GM12873 (cell line): ENCODE measurements around the gene ISLR.

Experiments used
- TF ChIP-seq, protein P1 (sequence below): IDR thresholded peaks from 2 replicates; pipeline ENCODE4 v1.5.1; 2012; ENCODE audit warnings: low read depth, mild to moderate bottlenecking, moderate library complexity, low read length, control low read depth; ENCODE audit not compliant: insufficient read depth; ENCODE audit errors: missing control alignments

Gene ISLR

DNA sequence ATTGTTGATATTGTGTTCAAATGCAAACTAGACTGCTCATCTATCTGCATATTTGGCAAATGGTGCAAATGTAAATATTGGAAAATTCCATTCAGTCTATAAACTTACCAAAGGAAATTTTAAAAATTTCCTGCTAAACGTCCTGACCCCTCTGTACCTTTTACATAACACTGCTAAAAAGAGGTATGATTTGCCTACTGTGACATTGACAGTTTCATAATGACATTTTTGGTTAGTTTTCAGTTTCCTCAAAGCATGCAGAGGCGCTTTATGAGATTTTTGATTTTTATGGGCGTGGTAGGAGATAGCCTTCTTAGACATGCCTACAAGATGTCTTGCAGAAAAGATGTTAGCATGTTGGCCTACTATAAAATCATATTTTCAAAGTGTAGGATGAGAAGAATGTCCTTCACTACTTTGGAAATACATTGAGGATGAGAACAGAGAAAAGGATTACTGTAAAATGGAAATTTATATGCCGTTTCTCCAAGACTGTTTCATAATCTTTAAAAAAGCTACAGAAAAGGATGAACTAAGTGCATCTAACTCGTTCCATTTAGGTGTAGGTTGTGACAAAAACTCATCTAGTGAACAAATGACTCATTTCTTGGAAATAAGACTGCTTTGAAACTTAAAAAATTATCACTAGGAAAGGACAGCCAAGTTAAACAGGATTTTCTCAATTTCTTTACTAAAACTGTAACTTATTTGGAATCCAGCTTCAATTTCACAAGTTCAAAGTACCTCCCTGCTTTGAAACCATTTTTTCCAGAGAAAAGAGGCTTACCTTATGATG, 14.5 kb upstream of the ISLR start:
- TF ChIP-seq, protein P1, sequence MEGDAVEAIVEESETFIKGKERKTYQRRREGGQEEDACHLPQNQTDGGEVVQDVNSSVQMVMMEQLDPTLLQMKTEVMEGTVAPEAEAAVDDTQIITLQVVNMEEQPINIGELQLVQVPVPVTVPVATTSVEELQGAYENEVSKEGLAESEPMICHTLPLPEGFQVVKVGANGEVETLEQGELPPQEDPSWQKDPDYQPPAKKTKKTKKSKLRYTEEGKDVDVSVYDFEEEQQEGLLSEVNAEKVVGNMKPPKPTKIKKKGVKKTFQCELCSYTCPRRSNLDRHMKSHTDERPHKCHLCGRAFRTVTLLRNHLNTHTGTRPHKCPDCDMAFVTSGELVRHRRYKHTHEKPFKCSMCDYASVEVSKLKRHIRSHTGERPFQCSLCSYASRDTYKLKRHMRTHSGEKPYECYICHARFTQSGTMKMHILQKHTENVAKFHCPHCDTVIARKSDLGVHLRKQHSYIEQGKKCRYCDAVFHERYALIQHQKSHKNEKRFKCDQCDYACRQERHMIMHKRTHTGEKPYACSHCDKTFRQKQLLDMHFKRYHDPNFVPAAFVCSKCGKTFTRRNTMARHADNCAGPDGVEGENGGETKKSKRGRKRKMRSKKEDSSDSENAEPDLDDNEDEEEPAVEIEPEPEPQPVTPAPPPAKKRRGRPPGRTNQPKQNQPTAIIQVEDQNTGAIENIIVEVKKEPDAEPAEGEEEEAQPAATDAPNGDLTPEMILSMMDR, result no peak

GRCh38 chr15:74159773-74160172, 13.7 kb upstream of the ISLR start:
- TF ChIP-seq, protein P1, result no peak

DNA sequence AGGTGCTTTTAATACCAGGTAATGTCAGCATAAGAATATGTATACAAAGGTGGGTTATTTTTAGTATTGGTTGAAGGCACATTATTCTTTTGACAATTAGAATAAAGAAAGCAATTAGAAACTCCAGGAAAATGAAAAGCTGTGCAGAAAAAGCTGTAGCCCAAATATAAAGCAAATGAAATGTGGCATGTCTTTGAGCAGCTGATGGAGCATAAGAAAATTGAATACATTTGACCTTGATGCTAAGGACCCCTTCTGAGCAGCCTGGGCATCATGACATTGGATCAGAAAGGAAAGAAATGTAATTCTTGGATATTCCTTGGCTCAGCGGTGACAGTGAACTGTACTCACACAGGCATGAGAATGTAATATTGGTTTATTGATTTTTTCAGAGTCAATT, 8.0 kb upstream of the ISLR start:
- TF ChIP-seq, protein P1, result no peak

GRCh38 chr15:74167891-74168331, 5.6 kb upstream of the ISLR start:
- TF ChIP-seq, protein P1, result no peak

- TF ChIP-seq, protein P1, result no peak
These were observed 4.8 kb upstream of the ISLR start for GRCh38 chr15:74168711-74169126.

- TF ChIP-seq, protein P1, result no peak
These were observed 3.3 kb upstream of the ISLR start for GRCh38 chr15:74170071-74170844.

GRCh38 chr15:74170875-74171578, 2.5 kb upstream of the ISLR start:
- TF ChIP-seq, protein P1, result no peak
